ENCODE data around the gene ZNF433.

The ZNF433 gene

GRCh38 chr19:11970174-11970573 is 65.3 kb downstream of the ZNF433 start:
- H3K27ac ChIP-seq = no peak overlapping the region
- TF ChIP-seq CTCF (conservative IDR thresholded peaks at IDR 0.05) (no peak), ZFX (IDR thresholded peaks at IDR 0.05) (no peak)

GRCh38 chr19:11964858-11965645 is 70.4 kb downstream of the ZNF433 start, which contains the start of gene ZNF763:
Gene ZNF763 (plus strand): TSS chr19:11965040. CDS start chr19:11965209, 169 bp downstream.
- no peak within 1 kb of the TSS for H3K27ac ChIP-seq
- TF ChIP-seq CTCF (conservative IDR thresholded peaks at IDR 0.05) = no peak
- no peak for TF ChIP-seq ZFX (IDR thresholded peaks at IDR 0.05)

Data from C4-2B (cell line).